Activated CD4-positive, alpha-beta T cell treated with anti-CD3 and anti-CD28 coated beads, Interleukin-2, amount 10 ng/mL, durations not matched to agents 7 days and 5 days (primary cell): ENCODE data around the gene BMX. TPM values are rescaled to one million over a fixed set of nuclear protein-coding genes. Genes with fewer than 3 reads are reported as not detected.
A peak's percentile ranks its signal among the peaks of the same experiment; 100 is the strongest.

ENCODE experiments used
- CTCF ChIA-PET: fragments of 350-600 bp; sonication (Branson Sonifier 250); formaldehyde crosslinking; loops from one replicate; lab custom pipeline; 2021; ENCODE audit warnings: antibody characterized with exemption; lab: Charles Lee
- POLR2A ChIA-PET: fragments of 350-600 bp; sonication (Branson Sonifier 250); formaldehyde crosslinking; loops from one replicate; lab custom pipeline; 2021; ENCODE audit warnings: antibody characterized with exemption; lab: Charles Lee
- DNase-seq: peaks from one replicate; pipeline ENCODE4 v3.0.0-alpha.2; 2020
- H3K27ac Mint-ChIP-seq: one replicate; pipeline ENCODE4 v1.8.0; 2021; ENCODE audit warnings: mild to moderate bottlenecking, moderate library complexity, mixed read lengths
- H3K27me3 Mint-ChIP-seq: one replicate; pipeline ENCODE4 v1.8.0; 2021; ENCODE audit warnings: mixed read lengths
- H3K36me3 Mint-ChIP-seq: one replicate; pipeline ENCODE4 v1.8.0; 2021; ENCODE audit warnings: low read depth, mixed read lengths
- H3K4me1 Mint-ChIP-seq: one replicate; pipeline ENCODE4 v1.8.0; 2021; ENCODE audit warnings: mixed read lengths
- H3K4me3 Mint-ChIP-seq: one replicate; pipeline ENCODE4 v1.8.0; 2021; ENCODE audit warnings: mild to moderate bottlenecking, moderate library complexity, mixed read lengths
- H3K9me3 Mint-ChIP-seq: one replicate; pipeline ENCODE4 v1.8.0; 2021; ENCODE audit warnings: mixed read lengths
- total RNA-seq, 2 experiments: library from RNA; stranded (reverse); gene quantifications; one replicate each; pipeline ENCODE4 v1.2.3, GENCODE V29; 2021

BMX gene
- total RNA-seq, 2 experiments from 2014 or later: not detected

DNA sequence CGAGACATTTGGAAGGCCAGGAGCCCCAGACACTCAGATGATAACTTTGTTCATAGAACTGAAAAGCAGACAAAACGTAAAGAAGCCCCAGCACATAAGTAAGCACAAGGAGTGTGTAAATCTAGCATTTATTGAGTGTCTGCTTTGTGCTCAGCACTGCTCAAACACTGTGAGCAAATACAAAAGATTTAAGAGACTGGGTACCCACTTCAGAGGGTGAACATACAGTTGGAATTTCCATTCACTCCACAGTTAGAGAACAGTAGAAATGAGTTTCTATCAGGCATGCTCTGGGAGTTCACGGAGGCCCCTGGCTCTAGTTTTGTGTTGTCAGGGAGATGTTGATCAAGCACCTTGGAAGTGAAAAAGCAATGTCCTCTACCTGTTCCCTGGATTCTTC is 60.3 kb downstream of the BMX start:
- H3K36me3 Mint-ChIP-seq: no peaks in the 10 kb centered on the region
- H3K4me3 Mint-ChIP-seq: no peak overlapping the region
- no peaks in the 10 kb centered on the region for H3K4me1 Mint-ChIP-seq
- no peak for DNase-seq
- POLR2A ChIA-PET: no interaction called here
- H3K27ac Mint-ChIP-seq: no peak overlapping the region
- no peaks in the 10 kb centered on the region for H3K9me3 Mint-ChIP-seq
- CTCF ChIA-PET: no interaction called here
- H3K27me3 Mint-ChIP-seq: peaks cover under 1% of the 10 kb centered on the region

DNA sequence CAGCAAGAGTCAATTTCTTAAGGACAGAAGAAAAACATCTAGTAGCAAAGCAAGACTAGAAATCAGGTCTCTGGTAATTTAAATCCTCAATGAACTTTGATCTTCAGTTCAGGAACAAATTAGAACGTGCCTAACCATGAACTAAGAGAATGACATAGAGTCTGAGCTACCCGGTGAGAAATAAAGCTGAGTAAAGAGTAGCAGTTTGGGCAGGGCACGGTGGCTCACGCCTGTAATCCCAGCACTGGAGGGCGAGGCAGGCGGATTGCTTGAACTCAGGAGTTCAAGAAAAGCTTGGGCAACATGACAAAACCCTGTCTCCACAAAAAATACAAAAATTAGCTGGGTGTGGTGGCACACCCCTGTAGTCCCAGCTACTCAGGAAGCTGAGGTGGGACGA is 62.4 kb downstream of the BMX start:
- Mint-ChIP-seq H3K36me3 (no peaks in the 10 kb centered on the region), H3K4me3 (no peak overlapping the region), H3K27me3 (peaks cover 7% of the 10 kb centered on the region), H3K4me1 (no peaks in the 10 kb centered on the region), H3K27ac (no peak overlapping the region), H3K9me3 (no peaks in the 10 kb centered on the region)
- CTCF ChIA-PET: interaction anchor here (0.7 kb wide), 1 partner anchor 929 kb away, joined by 4 read pairs; no protein-coding TSS in a partner anchor
- no peak for DNase-seq
- POLR2A ChIA-PET: no interaction called here

DNA sequence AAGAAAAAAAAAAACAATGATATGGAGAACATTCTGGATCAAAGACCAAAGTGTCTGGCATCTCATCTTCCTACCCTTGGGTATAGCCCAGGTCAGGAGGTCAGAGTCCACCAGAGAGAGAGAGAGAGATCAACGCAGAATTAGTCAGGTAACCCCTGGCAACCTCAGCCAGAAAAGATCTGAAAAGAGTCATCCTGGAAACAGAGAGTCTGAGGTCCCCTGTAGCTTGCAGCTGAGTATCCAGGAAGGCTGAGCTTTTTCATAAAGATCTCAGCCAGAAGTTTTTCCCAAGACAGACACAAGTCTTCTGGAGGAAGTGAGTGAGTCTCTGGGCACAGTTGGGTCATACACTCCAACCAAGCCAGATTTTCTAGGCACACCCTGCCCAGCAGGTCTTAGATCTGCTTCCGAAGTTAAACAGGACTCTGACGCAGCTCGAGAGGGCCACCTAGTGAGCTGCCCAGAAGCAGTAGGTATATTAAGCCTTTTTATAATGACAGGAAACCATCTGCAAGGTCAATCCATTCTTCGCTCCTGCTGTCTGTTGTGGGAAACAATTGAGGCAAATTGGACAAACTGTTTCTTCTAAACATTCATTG is 64.5 kb downstream of the BMX start:
- Mint-ChIP-seq H3K4me1 (no peaks in the 10 kb centered on the region), H3K4me3 (no peak overlapping the region), H3K9me3 (no peaks in the 10 kb centered on the region), H3K36me3 (no peaks in the 10 kb centered on the region), H3K27ac (no peak overlapping the region), H3K27me3 (peaks cover 7% of the 10 kb centered on the region)
- ChIA-PET POLR2A (interaction anchor here (0.7 kb wide), 1 partner anchor 581 kb away, joined by 3 read pairs; no protein-coding TSS in a partner anchor), CTCF (interaction anchor here (0.7 kb wide), 2 partner anchors 97 to 1158 kb away, joined by 3 read pairs; no protein-coding TSS in a partner anchor)
- DNase-seq: peak; percentile 12

DNA sequence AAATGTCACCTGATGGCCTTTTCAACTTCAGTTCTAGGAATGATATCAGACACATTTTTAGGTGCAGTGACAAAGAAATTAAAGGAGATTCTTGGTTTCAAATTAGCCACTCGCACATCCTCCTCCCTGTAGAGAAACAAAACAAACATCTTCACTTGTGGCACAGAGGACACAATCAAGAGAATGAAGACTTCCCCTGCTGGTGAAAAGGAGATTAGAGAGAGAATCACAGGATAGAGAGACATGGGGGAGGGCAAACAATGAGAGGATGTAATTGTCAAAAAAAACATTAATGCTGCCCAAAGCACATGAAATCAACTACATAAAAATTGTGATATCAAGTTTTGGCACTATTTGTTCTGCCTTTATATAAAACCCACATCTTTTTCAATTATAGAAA is 65.6 kb downstream of the BMX start:
- peaks cover 12% of the 10 kb centered on the region for H3K27me3 Mint-ChIP-seq
- POLR2A ChIA-PET: no interaction called here
- H3K4me3 Mint-ChIP-seq: no peak overlapping the region
- no peaks in the 10 kb centered on the region for H3K4me1 Mint-ChIP-seq
- no peaks in the 10 kb centered on the region for H3K9me3 Mint-ChIP-seq
- no peak overlapping the region for H3K27ac Mint-ChIP-seq
- no peak for DNase-seq
- CTCF ChIA-PET: no interaction called here
- H3K36me3 Mint-ChIP-seq: no peaks in the 10 kb centered on the region

DNA sequence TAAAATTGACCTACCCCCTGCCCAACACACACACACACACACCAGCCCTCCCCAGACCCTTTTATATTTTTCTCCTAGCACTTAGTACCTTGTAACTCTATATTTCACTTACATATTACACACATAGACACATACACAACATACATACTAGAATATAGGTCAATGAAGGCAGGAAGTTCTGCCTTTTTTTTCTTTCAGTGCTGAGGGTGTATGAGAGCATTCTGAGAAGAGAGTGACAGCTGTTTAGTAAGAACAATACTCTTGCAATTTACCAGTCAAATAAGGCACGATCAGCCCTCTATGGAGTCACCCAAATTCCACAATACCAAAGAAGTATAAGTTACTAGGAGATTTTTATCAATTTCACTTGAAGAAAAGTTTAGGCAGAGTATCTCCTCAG is 66.7 kb downstream of the BMX start:
- no peak overlapping the region for H3K4me3 Mint-ChIP-seq
- no peaks in the 10 kb centered on the region for H3K9me3 Mint-ChIP-seq
- H3K27me3 Mint-ChIP-seq: peaks cover 12% of the 10 kb centered on the region
- POLR2A ChIA-PET: interaction anchor here (0.6 kb wide), 1 partner anchor 56 kb away, joined by 3 read pairs; no protein-coding TSS in a partner anchor
- no peak overlapping the region for H3K27ac Mint-ChIP-seq
- no peaks in the 10 kb centered on the region for H3K36me3 Mint-ChIP-seq
- CTCF ChIA-PET: no interaction called here
- no peak for DNase-seq
- H3K4me1 Mint-ChIP-seq: no peaks in the 10 kb centered on the region

DNA sequence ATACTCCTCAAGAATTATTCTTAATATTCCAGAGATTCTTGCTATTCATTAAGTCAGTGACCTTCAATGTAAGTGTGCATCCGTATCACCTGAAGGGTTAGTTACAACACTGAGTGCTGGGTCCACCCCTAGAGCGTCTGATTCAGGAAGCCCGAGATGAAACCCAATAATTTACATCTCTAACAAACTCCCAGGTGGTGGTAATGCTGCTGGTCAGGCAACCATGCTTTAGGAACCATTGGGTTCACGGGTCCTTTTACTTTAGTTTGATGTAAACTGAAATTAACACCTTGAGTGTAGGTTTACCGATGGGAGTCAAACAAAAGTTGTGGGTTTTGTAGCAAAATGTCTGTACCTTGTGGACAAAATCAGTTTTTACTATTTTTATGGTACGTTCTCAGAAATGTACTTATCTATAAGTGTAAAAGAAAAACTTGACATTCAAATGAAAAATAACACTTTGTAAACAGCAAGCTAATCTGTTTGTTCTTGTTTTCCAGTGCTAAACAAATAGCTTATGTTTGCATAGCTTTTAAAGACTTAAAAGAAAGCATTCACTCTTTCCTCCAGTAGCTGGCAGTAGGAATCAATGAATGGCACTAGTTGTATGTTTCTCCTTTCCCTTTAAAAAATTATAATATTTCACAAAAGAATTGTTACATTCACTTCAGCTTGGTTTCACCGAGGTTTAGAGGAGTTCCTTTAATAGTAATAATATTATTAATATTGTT is 67.4 kb downstream of the BMX start:
- Mint-ChIP-seq H3K4me3 (no peak overlapping the region), H3K36me3 (no peaks in the 10 kb centered on the region), H3K27me3 (peaks cover 12% of the 10 kb centered on the region), H3K27ac (no peak overlapping the region), H3K4me1 (no peaks in the 10 kb centered on the region), H3K9me3 (no peaks in the 10 kb centered on the region)
- ChIA-PET CTCF (no interaction called here), POLR2A (interaction anchor here (0.6 kb wide), 1 partner anchor 56 kb away, joined by 3 read pairs; no protein-coding TSS in a partner anchor)
- no peak for DNase-seq

DNA sequence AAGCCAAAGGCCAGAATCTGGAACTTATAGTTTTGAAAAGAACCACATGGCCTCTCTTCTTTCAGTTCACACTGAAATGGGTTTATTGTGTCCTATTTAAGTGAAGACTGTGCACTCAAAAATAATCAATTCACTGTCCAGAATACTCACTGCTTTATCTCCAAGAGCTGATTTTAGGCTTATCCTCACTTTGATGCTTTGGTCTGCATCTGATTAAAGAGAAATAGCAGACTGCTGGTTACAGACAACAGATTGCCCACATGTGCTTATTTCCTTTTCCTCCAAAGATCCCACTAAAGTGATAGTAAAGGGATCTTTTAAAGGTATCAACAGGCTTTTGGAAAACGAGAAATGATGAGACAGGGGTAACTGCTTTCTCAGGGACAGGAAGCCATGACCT is 69.5 kb downstream of the BMX start:
- peaks cover 14% of the 10 kb centered on the region for H3K27me3 Mint-ChIP-seq
- no peaks in the 10 kb centered on the region for H3K4me1 Mint-ChIP-seq
- POLR2A ChIA-PET: no interaction called here
- no peaks in the 10 kb centered on the region for H3K9me3 Mint-ChIP-seq
- DNase-seq: no peak
- no peak overlapping the region for H3K4me3 Mint-ChIP-seq
- H3K27ac Mint-ChIP-seq: no peak overlapping the region
- CTCF ChIA-PET: interaction anchor here (1.1 kb wide), 1 partner anchor 199 kb away, joined by 3 read pairs; no protein-coding TSS in a partner anchor
- H3K36me3 Mint-ChIP-seq: no peaks in the 10 kb centered on the region

DNA sequence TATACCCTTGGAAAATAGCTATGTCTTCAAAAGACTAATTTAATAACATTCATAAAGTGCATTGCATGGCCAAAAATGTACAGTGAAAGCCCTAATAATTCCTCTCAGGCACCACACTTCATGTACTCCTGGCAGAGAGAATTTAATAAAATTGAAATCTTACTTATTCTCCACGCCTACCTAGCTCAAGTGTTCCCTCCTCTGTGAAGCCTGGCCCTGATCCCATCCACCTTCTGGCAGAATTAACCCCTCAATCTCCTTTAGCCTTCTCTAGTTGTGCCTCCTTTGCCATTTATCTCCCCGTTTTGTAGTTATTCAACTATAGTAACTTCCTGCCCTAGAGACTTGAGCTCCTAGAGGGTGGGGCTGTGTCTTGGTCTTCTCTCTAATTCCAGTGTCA is 73.4 kb downstream of the BMX start:
- no peak for DNase-seq
- Mint-ChIP-seq H3K4me3 (no peak overlapping the region), H3K4me1 (no peaks in the 10 kb centered on the region), H3K27ac (no peak overlapping the region), H3K9me3 (no peaks in the 10 kb centered on the region), H3K36me3 (no peaks in the 10 kb centered on the region), H3K27me3 (peaks cover 15% of the 10 kb centered on the region)
- POLR2A ChIA-PET: no interaction called here
- CTCF ChIA-PET: no interaction called here

DNA sequence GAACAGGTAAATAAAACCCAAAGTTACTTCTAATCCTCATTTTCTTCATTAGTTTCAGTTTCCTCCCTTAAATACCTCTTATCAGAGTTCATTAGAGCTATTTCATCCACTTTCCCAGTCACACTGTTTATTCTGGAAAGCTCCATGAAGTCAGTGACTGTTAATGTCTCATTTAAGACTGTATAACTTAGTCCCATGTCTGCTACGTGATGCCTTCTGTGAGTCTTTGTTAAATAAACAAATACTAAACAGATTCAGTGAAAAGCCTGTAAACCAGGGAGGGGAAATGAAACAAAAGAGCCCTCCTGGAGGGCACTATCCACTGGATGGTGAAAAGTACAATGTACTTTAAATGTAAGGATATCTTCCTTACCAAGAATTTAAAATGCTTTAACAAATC is 75.4 kb downstream of the BMX start:
- Mint-ChIP-seq H3K4me3 (no peak overlapping the region), H3K27ac (no peak overlapping the region), H3K36me3 (no peaks in the 10 kb centered on the region), H3K27me3 (peaks cover 10% of the 10 kb centered on the region), H3K9me3 (no peaks in the 10 kb centered on the region), H3K4me1 (no peaks in the 10 kb centered on the region)
- ChIA-PET CTCF (no interaction called here), POLR2A (no interaction called here)
- no peak for DNase-seq

DNA sequence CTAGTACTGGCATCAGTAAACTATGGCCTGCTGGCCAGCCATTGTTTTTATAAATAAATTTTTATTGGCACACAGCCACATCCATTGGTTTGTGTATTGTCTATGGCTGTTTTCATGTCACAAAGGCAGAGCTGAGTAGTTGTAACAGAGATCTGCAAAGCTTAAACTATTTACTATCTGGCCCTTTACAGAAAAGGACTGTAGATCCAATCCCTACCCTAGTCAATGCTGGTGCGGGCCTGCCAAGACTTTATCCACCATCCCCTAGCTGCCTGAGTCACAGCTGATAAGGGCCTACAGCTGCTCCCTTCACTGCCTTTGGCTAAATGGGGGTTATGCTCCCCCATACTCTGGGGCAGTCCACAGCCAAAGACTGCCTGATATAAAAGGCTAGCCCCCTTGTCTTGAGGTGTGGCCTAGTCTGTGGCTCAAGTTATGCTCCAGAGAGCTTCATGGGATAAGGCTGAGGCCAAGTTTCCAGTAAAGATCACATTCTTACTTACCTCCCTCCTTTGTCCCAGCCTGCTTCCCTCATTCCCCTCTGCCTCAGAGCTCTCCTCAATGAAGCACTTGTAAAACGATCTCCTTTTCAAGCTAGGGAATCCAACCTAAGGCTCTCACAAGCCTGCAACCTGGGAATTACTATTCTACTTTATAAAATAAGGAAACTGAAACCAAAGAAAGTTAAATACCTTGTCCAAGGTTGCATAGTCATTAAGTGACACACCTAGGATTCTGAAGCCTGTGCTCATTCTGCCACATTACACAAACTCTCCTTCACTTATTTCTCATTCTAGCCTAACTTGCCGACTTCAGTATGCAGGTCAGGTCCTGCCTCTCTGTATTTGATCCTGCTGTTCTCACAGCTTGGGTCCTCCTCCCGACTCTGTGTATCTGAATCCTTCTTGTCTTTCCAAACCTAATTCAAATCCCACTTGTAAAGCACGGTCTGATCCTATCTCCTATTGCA is 79.5 kb downstream of the BMX start:
- ChIA-PET CTCF (no interaction called here), POLR2A (no interaction called here)
- Mint-ChIP-seq H3K4me1 (no peaks in the 10 kb centered on the region), H3K27me3 (peaks cover 10% of the 10 kb centered on the region), H3K27ac (no peak overlapping the region), H3K4me3 (no peak overlapping the region), H3K9me3 (no peaks in the 10 kb centered on the region), H3K36me3 (no peaks in the 10 kb centered on the region)
- DNase-seq: no peak

DNA sequence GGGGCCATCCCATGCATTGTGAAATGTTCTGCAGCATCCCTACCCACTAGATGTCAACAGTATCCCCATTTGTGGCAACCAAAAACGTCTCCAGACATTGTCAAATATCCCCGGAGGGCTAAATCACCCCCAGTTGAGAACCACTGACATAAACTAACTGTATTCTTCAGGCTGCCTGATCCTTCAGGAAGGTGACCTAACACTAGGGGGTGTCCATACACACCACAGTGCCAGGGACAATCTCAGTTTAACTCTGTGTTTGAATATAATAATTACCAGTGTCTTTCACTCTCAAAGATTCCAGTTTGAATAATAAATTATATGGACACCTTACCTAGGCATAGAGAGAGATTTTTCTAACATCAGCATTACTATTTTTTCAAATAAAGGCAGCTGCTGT is 93.8 kb downstream of the BMX start:
- POLR2A ChIA-PET: no interaction called here
- H3K27ac Mint-ChIP-seq: no peak overlapping the region
- no peak for DNase-seq
- CTCF ChIA-PET: no interaction called here
- no peak overlapping the region for H3K4me3 Mint-ChIP-seq
- no peaks in the 10 kb centered on the region for H3K4me1 Mint-ChIP-seq
- no peaks in the 10 kb centered on the region for H3K36me3 Mint-ChIP-seq
- no peaks in the 10 kb centered on the region for H3K9me3 Mint-ChIP-seq
- peaks cover 15% of the 10 kb centered on the region for H3K27me3 Mint-ChIP-seq

DNA sequence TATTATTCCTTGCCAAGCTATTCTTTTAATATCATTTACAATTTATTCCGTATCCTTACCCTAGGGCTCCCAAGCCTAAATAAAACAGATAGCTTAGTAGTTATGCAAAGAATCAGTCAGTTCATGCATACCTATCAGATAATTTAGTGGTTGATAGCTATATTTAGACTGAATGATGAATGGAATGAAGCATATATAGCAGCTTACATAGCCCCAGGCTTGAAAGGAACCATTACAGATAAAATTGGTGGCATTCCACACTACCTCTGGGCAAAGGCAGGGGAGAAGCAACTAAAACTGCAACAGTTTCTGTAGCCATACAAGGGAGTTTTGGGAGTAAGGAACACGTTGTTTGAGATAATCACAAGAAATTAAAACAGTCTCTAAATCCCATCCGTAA is 97.4 kb downstream of the BMX start:
- H3K36me3 Mint-ChIP-seq: no peaks in the 10 kb centered on the region
- peaks cover 2% of the 10 kb centered on the region for H3K27me3 Mint-ChIP-seq
- CTCF ChIA-PET: no interaction called here
- DNase-seq: no peak
- POLR2A ChIA-PET: no interaction called here
- no peak overlapping the region for H3K4me3 Mint-ChIP-seq
- no peak overlapping the region for H3K27ac Mint-ChIP-seq
- no peaks in the 10 kb centered on the region for H3K4me1 Mint-ChIP-seq
- H3K9me3 Mint-ChIP-seq: no peaks in the 10 kb centered on the region

DNA sequence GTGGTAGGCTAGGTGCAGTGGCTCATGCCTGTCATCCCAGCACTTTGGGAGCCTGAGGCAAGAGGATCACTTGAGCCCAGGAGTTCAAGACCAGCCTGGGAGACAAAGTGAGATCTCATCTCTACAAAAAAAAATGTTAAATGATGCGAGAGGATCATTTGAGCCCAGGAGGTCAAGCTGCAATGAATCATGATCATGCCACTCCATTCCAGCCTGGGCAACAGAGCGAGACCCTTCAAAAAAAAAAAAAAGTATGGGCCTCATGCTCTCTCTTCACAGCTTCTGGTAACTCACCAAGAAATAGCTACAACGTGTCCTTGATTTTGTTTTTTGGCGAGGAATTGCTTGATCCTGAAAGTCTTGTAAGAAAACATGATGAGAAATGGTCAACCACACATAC is 98.9 kb downstream of the BMX start:
- Mint-ChIP-seq H3K36me3 (no peaks in the 10 kb centered on the region), H3K4me3 (no peak overlapping the region), H3K9me3 (no peaks in the 10 kb centered on the region), H3K27me3 (peaks cover 2% of the 10 kb centered on the region), H3K4me1 (no peaks in the 10 kb centered on the region), H3K27ac (no peak overlapping the region)
- CTCF ChIA-PET: no interaction called here
- POLR2A ChIA-PET: no interaction called here
- DNase-seq: no peak
